ENCODE data around the gene CSPG4. TPM values are rescaled to one million over a fixed set of nuclear protein-coding genes. Genes with fewer than 3 reads are reported as not detected.
"Not testable (repeated sequence)": the region's sequence is repeated elsewhere in the genome, so short reads cannot be mapped to it uniquely, and the experiment has no call there.

Gene CSPG4
- total RNA-seq, 1 donor from 2014 or later: 5.4 TPM

DNA sequence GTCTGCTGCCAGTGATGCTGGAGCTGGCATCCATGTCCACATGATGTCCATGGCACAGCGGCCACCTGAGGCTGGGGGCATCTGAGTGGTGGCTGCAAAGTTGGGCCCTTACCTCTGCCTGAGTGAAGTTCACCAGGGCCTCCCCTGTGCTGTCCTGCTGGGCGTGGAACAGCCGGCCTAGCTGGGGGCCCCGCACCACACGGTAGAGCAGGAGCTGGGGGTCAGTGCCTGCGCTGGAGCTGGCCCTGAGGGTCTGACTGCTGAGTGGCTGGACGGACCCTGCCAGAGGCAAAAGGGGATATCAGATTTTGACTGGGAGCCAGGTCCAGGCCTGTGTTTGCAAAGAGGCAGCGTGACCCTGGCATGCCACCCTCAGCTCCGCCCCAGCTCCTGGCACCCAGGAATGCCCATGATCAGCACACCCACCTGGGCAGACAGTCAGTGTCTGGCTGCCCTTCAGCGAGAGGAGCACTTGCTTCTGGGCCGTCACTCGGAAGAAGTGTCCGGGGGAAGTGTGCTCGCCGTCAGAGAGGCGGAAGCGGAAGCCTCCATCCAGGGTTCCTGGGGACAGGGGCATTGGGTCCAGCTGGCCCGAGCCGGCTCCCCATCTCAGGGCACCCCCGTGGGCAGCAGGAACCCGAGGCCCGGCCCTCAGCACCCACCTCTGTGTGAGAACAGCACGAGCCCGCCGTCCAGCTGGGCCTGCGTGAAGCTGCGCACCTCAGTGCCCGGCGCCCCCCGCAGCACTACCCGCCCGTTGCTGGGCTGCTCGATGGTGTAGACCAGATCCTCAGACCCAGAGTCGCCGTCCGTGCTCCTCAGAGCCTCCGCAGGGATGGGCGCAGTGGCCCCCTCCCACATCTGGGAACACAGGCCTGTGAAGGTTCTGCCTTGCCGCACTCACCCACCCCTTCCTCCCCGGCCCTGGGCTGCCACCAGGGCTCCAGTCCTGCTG is 30.2 kb downstream of the CSPG4 start:
- no peaks in the 10 kb centered on the region for H3K27me3 Mint-ChIP-seq (ENCODE audit: low read depth)
- H3K4me3 Mint-ChIP-seq: no peak overlapping the region
- no peak for DNase-seq (ENCODE audit: low read depth, low spot score)
- H3K36me3 Mint-ChIP-seq (ENCODE audit: low read depth): no peaks in the 10 kb centered on the region
- H3K4me1 Mint-ChIP-seq: peaks cover 5% of the 10 kb centered on the region
- H3K9me3 Mint-ChIP-seq: no peaks in the 10 kb centered on the region
- no peak overlapping the region for H3K27ac Mint-ChIP-seq (ENCODE audit: unreplicated experiment)
- TF ChIP-seq, protein P1, sequence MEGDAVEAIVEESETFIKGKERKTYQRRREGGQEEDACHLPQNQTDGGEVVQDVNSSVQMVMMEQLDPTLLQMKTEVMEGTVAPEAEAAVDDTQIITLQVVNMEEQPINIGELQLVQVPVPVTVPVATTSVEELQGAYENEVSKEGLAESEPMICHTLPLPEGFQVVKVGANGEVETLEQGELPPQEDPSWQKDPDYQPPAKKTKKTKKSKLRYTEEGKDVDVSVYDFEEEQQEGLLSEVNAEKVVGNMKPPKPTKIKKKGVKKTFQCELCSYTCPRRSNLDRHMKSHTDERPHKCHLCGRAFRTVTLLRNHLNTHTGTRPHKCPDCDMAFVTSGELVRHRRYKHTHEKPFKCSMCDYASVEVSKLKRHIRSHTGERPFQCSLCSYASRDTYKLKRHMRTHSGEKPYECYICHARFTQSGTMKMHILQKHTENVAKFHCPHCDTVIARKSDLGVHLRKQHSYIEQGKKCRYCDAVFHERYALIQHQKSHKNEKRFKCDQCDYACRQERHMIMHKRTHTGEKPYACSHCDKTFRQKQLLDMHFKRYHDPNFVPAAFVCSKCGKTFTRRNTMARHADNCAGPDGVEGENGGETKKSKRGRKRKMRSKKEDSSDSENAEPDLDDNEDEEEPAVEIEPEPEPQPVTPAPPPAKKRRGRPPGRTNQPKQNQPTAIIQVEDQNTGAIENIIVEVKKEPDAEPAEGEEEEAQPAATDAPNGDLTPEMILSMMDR (conservative IDR thresholded peaks at IDR 0.05): no peak

DNA sequence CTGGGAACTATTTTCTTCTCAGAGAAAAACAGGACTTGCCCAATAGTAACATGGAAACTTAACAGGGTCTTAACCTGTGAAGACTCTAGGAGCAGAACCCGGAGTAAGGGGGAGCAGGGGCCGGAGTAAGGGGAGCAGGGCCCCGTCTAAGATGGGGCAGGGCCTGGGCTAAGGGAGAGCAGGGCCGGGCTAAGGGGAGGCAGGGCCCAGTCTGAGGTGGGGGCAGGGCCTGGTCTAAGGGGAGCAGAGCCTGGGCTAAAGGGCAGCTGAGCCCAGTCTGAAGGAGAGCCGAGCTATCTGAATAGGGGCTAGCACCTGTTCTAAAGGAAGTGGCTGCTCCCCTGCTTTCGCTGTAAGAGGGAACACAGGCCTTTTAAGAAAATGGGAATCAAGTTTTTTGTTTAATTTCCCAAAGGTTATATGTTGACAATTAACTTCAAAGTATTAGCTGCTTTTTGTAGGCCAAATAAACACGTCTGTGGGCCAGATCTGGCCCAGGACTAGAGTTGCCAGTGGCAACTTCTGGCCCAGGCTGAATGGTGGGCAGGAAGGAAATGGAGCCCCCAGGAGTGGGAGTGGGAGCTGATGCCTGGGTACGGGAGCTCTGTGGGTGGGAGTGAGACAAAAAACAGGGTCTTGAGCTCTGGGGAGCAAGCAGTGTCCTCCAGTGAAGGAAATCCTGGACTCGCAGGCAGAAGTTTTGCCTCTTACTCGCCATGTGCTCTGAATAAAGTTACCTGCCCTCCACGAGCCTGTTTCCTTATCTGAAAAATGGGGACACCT is 32.5 kb downstream of the CSPG4 start:
- peak overlapping the region; percentile 89 for H3K27ac Mint-ChIP-seq (ENCODE audit: unreplicated experiment)
- TF ChIP-seq, protein P1 (conservative IDR thresholded peaks at IDR 0.05): no peak
- H3K9me3 Mint-ChIP-seq: no peaks in the 10 kb centered on the region
- DNase-seq (ENCODE audit: low read depth, low spot score): no peak
- H3K36me3 Mint-ChIP-seq (ENCODE audit: low read depth): no peaks in the 10 kb centered on the region
- no peak overlapping the region for H3K4me3 Mint-ChIP-seq
- peaks cover 5% of the 10 kb centered on the region for H3K4me1 Mint-ChIP-seq
- H3K27me3 Mint-ChIP-seq (ENCODE audit: low read depth): no peaks in the 10 kb centered on the region

- not testable (repeated sequence) for H3K27ac Mint-ChIP-seq (ENCODE audit: unreplicated experiment); DNase-seq (ENCODE audit: low read depth, low spot score); H3K36me3 Mint-ChIP-seq (ENCODE audit: low read depth); H3K9me3 Mint-ChIP-seq; H3K4me3 Mint-ChIP-seq; H3K27me3 Mint-ChIP-seq (ENCODE audit: low read depth)
- H3K4me1 Mint-ChIP-seq: peaks cover 11% of the 10 kb centered on the region
Measured at GRCh38 chr15:75678324-75678690, 34.3 kb downstream of the CSPG4 start.

DNA sequence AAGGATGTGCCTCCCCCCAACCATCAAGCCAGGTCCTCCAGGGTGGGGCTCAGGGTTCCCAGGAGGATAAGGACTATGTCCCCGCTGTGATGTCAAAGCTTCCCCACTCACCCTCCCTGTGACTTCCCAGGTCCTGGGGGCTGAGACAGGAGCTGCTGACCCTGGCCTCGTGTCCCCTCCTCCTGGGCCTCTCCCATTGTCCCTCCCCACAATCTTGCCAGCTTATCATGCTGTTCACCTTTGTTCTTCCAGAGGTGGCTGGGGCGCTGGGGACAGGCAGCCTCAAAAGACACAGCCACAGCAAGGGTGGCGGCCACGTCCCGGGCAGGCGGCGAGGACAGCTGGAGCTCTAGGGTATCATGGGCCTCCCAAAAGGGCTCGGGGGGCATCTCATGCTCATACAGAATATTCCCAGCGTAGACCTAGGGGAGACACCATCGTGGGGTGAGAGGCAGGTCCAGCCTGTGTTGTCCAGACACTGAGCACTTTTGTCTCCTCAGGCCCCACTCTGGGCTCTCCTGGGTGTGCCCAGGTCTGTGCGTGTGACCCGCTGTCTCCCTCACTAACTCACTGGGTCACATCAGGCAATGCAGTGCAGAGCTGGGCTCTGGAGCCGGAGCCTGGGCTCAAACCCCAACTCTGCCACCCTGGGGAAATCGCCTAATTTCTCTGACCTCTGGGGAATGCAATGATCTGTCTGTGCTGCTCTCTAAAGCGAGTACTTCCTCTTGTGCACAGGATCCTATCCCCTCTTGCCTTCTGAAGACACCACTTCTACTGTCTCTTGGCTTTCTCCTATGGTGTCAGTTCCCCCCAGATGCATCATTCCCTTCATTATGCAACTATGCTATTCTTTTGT is 35.0 kb downstream of the CSPG4 start:
- Mint-ChIP-seq H3K27me3 (ENCODE audit: low read depth) (no peaks in the 10 kb centered on the region), H3K27ac (ENCODE audit: unreplicated experiment) (peak overlapping the region; percentile 63), H3K9me3 (no peaks in the 10 kb centered on the region), H3K4me3 (no peak overlapping the region), H3K36me3 (ENCODE audit: low read depth) (no peaks in the 10 kb centered on the region), H3K4me1 (peaks cover 13% of the 10 kb centered on the region)
- TF ChIP-seq, protein P1 (conservative IDR thresholded peaks at IDR 0.05): no peak
- DNase-seq (ENCODE audit: low read depth, low spot score): no peak

GRCh38 chr15:75676688-75677464 is 35.8 kb downstream of the CSPG4 start:
- Mint-ChIP-seq H3K4me1 (peaks cover 17% of the 10 kb centered on the region), H3K4me3 (no peak overlapping the region), H3K36me3 (ENCODE audit: low read depth) (no peaks in the 10 kb centered on the region), H3K9me3 (no peaks in the 10 kb centered on the region), H3K27me3 (ENCODE audit: low read depth) (no peaks in the 10 kb centered on the region), H3K27ac (ENCODE audit: unreplicated experiment) (no peak overlapping the region)
- TF ChIP-seq, protein P1 (conservative IDR thresholded peaks at IDR 0.05): no peak
- no peak for DNase-seq (ENCODE audit: low read depth, low spot score)

Data from neural crest cell (in vitro differentiated cells).